ENCODE results near the gene VPS13D.

Gene VPS13D

GRCh38 chr1:12301518-12302237 is 71.8 kb downstream of the VPS13D start:
- TF ChIP-seq, protein P1, sequence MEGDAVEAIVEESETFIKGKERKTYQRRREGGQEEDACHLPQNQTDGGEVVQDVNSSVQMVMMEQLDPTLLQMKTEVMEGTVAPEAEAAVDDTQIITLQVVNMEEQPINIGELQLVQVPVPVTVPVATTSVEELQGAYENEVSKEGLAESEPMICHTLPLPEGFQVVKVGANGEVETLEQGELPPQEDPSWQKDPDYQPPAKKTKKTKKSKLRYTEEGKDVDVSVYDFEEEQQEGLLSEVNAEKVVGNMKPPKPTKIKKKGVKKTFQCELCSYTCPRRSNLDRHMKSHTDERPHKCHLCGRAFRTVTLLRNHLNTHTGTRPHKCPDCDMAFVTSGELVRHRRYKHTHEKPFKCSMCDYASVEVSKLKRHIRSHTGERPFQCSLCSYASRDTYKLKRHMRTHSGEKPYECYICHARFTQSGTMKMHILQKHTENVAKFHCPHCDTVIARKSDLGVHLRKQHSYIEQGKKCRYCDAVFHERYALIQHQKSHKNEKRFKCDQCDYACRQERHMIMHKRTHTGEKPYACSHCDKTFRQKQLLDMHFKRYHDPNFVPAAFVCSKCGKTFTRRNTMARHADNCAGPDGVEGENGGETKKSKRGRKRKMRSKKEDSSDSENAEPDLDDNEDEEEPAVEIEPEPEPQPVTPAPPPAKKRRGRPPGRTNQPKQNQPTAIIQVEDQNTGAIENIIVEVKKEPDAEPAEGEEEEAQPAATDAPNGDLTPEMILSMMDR (IDR thresholded peaks at IDR 0.05): no peak
- Histone ChIP-seq H3K27me3 (no peaks in the 10 kb centered on the region), H3K4me3 (ENCODE audit: low read depth in 1 of 2, low read length in 1 of 2) (no peak overlapping the region), H3K4me1 (ENCODE audit: control insufficient read depth in 1 of 2, insufficient read depth in 1 of 2, low read depth in 1 of 2, low read length in 1 of 2) (no peaks in the 10 kb centered on the region), H3K27ac (no peak overlapping the region), H3K36me3 (peaks cover 93% of the 10 kb centered on the region), H3K9me3 (no peaks in the 10 kb centered on the region)

- H3K36me3 ChIP-seq: peaks cover 93% of the 10 kb centered on the region
- H3K27me3 ChIP-seq: no peaks in the 10 kb centered on the region
- TF ChIP-seq, protein P1 (IDR thresholded peaks at IDR 0.05): no peak
- no peak overlapping the region for H3K27ac ChIP-seq
- H3K9me3 ChIP-seq: no peaks in the 10 kb centered on the region
- H3K4me1 ChIP-seq (ENCODE audit: control insufficient read depth in 1 of 2, insufficient read depth in 1 of 2, low read depth in 1 of 2, low read length in 1 of 2): no peaks in the 10 kb centered on the region
- H3K4me3 ChIP-seq (ENCODE audit: low read depth in 1 of 2, low read length in 1 of 2): no peak overlapping the region
Observed at GRCh38 chr1:12302798-12303447, 73.1 kb downstream of the VPS13D start.

GRCh38 chr1:12305377-12305776 is 75.5 kb downstream of the VPS13D start:
- Histone ChIP-seq H3K27me3 (no peaks in the 10 kb centered on the region), H3K4me1 (ENCODE audit: control insufficient read depth in 1 of 2, insufficient read depth in 1 of 2, low read depth in 1 of 2, low read length in 1 of 2) (no peaks in the 10 kb centered on the region), H3K4me3 (ENCODE audit: low read depth in 1 of 2, low read length in 1 of 2) (no peak overlapping the region), H3K9me3 (no peaks in the 10 kb centered on the region), H3K27ac (no peak overlapping the region), H3K36me3 (peaks cover 97% of the 10 kb centered on the region)
- TF ChIP-seq, protein P1 (IDR thresholded peaks at IDR 0.05): no peak

- Histone ChIP-seq H3K4me1 (ENCODE audit: control insufficient read depth in 1 of 2, insufficient read depth in 1 of 2, low read depth in 1 of 2, low read length in 1 of 2) (no peaks in the 10 kb centered on the region), H3K27me3 (no peaks in the 10 kb centered on the region), H3K4me3 (ENCODE audit: low read depth in 1 of 2, low read length in 1 of 2) (no peak overlapping the region), H3K27ac (no peak overlapping the region), H3K36me3 (peaks cover 95% of the 10 kb centered on the region), H3K9me3 (no peaks in the 10 kb centered on the region)
- TF ChIP-seq, protein P1 (IDR thresholded peaks at IDR 0.05): no peak
Observed at GRCh38 chr1:12309783-12310742, 80.2 kb downstream of the VPS13D start.

- TF ChIP-seq, protein P1 (IDR thresholded peaks at IDR 0.05): no peak
- H3K36me3 ChIP-seq: peaks cover 97% of the 10 kb centered on the region
Observed at GRCh38 chr1:12314333-12314903, 84.6 kb downstream of the VPS13D start.

More at GRCh38 chr1:12314333-12314903, 84.6 kb downstream of the VPS13D start:
- H3K4me3 ChIP-seq (ENCODE audit: low read depth in 1 of 2, low read length in 1 of 2): no peak overlapping the region
- H3K27ac ChIP-seq: no peak overlapping the region
- no peaks in the 10 kb centered on the region for H3K27me3 ChIP-seq
- H3K4me1 ChIP-seq (ENCODE audit: control insufficient read depth in 1 of 2, insufficient read depth in 1 of 2, low read depth in 1 of 2, low read length in 1 of 2): no peaks in the 10 kb centered on the region
- no peaks in the 10 kb centered on the region for H3K9me3 ChIP-seq
